Tibial nerve (tissue), 4 donors: Measurements from ENCODE around the gene BRME1. TPM values are rescaled to one million over a fixed set of nuclear protein-coding genes. Genes with fewer than 3 reads are reported as not detected.
"Not testable (repeated sequence)": the region's sequence is repeated elsewhere in the genome, so short reads cannot be mapped to it uniquely, and the experiment has no call there.

Experiments used
- DNase-seq, 2 donors: peaks; one replicate each; pipeline ENCODE4 v3.0.0-alpha.2; 2019; ENCODE audit warnings: low spot score in 2 of 2
- H3K27ac ChIP-seq, 4 donors: fragments of 200-600 bp; sonication (generic) in 3 of 4; one replicate each; pipeline ENCODE4 v1.5.1; 2017 to 2019; ENCODE audit warnings: mild to moderate bottlenecking in 1 of 4
- H3K27me3 ChIP-seq, 2 donors: fragments of 200-600 bp; sonication (generic) in 1 of 2; one replicate each; pipeline versions ENCODE4 v1.5.1 to v1.6.0; 2017 to 2019
- H3K36me3 ChIP-seq, 3 donors: fragments of 200-600 bp; sonication (generic); one replicate each; pipeline ENCODE4 v1.5.1; 2018 to 2019
- H3K4me1 ChIP-seq, 4 donors: fragments of 200-600 bp; sonication (generic) in 3 of 4; one replicate each; pipeline ENCODE4 v1.5.1; 2017 to 2019
- H3K4me3 ChIP-seq, 4 donors: fragments of 200-600 bp; sonication (generic) in 3 of 4; one replicate each; pipeline ENCODE4 v1.5.1; 2017 to 2019; ENCODE audit warnings: mild to moderate bottlenecking in 1 of 4, moderate library complexity in 1 of 4
- H3K9me3 ChIP-seq, 4 donors: fragments of 200-600 bp; sonication (generic) in 3 of 4; one replicate each; pipeline ENCODE4 v1.5.1; 2017 to 2019
- CTCF ChIP-seq, 5 experiments: fragments of 200-600 bp in 3 of 5; fragments of 450-650 bp in 2 of 5; sonication (generic) in 3 of 5; IDR thresholded peaks; one replicate each; pipeline ENCODE4 v1.5.1; 2016 to 2019; ENCODE audit warnings: antibody characterized with exemption in 5 of 5, mild to moderate bottlenecking in 3 of 5, moderate library complexity in 2 of 5
- EP300 ChIP-seq, 2 donors: sonication (generic); formaldehyde crosslinking; IDR thresholded peaks; one replicate each; pipeline ENCODE4 v1.6.1; 2017; ENCODE audit warnings: antibody characterized with exemption in 2 of 2, mild to moderate bottlenecking in 1 of 2
- POLR2A ChIP-seq, 2 donors: fragments of 450-650 bp; IDR thresholded peaks; one replicate each; pipeline ENCODE4 v1.6.1; 2017; ENCODE audit warnings: antibody characterized with exemption in 2 of 2, mild to moderate bottlenecking in 2 of 2, moderate library complexity in 2 of 2
- WGBS, 2 donors: methylation state at CpG; one replicate each; pipeline ENCODE4 v1.1.5; 2018; 5-methylcytosine and 5-hydroxymethylcytosine counted together
- total RNA-seq, 4 donors: library from RNA; depleted of rRNA; stranded (reverse); fragments of >200 nt; gene quantifications; one replicate each; pipeline ENCODE4 v1.1.0, GENCODE V29; 2016

Gene BRME1
- total RNA-seq, 4 donors from 2014 or later, result 1.5 to 3.3 (median 3.0) TPM; not detected in 1

DNA sequence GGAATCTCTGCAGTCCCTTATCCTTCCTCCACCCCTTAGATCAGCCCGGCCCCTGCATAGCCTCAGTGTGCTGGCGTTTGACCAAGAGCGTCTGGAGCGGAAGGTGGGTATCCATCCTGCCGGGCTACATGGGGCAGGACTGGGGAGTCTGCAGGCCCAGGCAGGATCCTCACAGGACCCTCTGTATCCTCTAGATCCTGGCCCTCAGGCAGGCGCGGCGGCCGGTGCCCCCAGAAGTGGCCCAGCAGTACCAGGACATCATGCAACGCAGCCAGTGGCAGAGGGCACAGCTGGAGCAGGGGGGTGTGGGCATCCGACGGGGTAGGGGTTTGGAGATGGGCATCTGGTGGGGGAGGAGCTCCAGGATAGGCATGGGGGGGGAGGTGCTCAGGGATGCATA is 23.4 kb upstream of the BRME1 start:
- 78 to 90% methylated on average over 8 to 10 of the region's 12 CpGs for WGBS, 2 donors
- no peak for DNase-seq
- Histone ChIP-seq H3K9me3 (no peaks in the 10 kb centered on the region), H3K27ac (no peak overlapping the region), H3K4me1 (no peaks in the 10 kb centered on the region), H3K27me3 (peaks cover 0 to 1% of the 10 kb centered on the region in 2 donors), H3K4me3 (no peak overlapping the region), H3K36me3 (peaks cover 0 to 70% (median 5%) of the 10 kb centered on the region in 3 donors)
- TF ChIP-seq CTCF (IDR thresholded peaks at IDR 0.05) (no peak), POLR2A (IDR thresholded peaks at IDR 0.05) (no peak), EP300 (IDR thresholded peaks at IDR 0.05) (no peak)

DNA sequence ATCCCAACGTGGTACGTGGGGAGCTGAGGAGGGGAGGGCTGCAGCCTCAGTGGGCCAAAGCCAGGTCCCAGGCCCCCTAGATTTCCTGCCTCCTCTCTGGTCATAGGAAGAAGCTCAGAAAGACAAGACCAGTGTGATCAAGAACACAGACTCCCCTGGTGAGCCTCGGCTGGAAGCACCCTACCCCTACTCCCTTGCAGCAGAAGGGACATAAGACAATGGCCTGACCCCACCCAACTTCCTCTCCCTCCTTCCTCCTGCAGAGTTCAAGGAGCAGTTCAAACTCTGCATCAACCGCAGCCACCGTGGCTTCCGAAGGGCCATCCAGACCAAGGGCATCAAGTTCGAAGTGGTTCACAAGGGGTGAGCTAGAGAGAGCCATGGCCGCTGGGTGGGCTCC is 20.8 kb upstream of the BRME1 start:
- no peak for DNase-seq
- TF ChIP-seq POLR2A (IDR thresholded peaks at IDR 0.05) (no peak), EP300 (IDR thresholded peaks at IDR 0.05) (no peak), CTCF (IDR thresholded peaks at IDR 0.05) (no peak)
- no peak overlapping the region for H3K4me3 ChIP-seq
- peaks cover 0 to 93% (median 12%) of the 10 kb centered on the region in 3 donors for H3K36me3 ChIP-seq
- H3K27me3 ChIP-seq, result no peaks in the 10 kb centered on the region
- H3K4me1 ChIP-seq, result no peaks in the 10 kb centered on the region
- WGBS, 2 donors, result 73 to 76% methylated on average over 5 to 7 of the region's 8 CpGs
- no peaks in the 10 kb centered on the region for H3K9me3 ChIP-seq
- no peak overlapping the region for H3K27ac ChIP-seq

- DNase-seq, result no peak
- Histone ChIP-seq H3K36me3 (peaks cover 0 to 93% (median 16%) of the 10 kb centered on the region in 3 donors), H3K4me1 (no peaks in the 10 kb centered on the region), H3K9me3 (peaks cover 0 to 3% (median 0%) of the 10 kb centered on the region in 4 donors), H3K4me3 (no peak overlapping the region), H3K27me3 (no peaks in the 10 kb centered on the region), H3K27ac (no peak overlapping the region)
- 84 to 86% methylated on average over 4 of the region's 4 CpGs for WGBS, 2 donors
- TF ChIP-seq EP300 (IDR thresholded peaks at IDR 0.05), result no peak
- no peak for TF ChIP-seq CTCF (IDR thresholded peaks at IDR 0.05)
- TF ChIP-seq POLR2A (IDR thresholded peaks at IDR 0.05), result no peak
Measured at GRCh38 chr19:13926010-13926409, 20.1 kb upstream of the BRME1 start.

DNA sequence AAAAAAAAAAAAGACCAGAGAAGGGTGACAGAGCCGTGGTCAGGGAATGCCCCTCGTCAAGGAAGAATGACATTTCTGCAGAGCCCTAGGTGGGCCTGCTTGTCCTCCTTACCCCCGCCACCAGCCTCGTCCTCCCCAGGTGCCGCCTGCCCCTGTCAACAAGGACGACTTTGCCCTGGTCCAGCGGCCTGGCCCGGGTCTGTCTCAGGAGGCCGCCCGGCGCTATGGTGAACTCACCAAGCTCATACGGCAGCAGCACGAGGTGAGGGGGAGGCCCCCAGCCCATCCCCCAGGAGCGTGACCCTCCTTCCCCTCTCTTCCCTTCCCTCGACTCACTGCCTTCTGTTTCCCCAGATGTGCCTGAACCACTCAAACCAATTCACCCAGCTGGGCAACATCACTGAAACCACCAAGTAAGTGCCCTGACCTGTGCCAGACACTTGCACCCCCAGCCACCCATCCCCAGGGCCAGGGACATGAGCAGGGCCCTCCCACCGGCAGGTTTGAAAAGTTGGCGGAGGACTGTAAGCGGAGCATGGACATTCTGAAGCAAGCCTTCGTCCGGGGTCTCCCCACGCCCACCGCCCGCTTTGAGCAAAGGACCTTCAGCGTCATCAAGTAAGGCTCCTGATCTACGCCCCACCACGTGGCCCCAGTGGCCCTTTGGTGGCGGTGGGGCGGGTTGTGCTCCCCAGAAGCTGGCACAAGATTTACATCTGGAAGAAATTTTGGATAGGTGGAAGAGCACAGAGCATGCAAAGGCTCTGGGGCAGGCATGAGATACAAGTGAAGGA is 17.5 kb upstream of the BRME1 start:
- Histone ChIP-seq H3K4me1 (no peaks in the 10 kb centered on the region), H3K27me3 (no peaks in the 10 kb centered on the region), H3K9me3 (peaks cover 0 to 8% (median 0%) of the 10 kb centered on the region in 4 donors), H3K4me3 (no peak overlapping the region), H3K36me3 (peaks cover 4 to 97% (median 40%) of the 10 kb centered on the region in 3 donors), H3K27ac (no peak overlapping the region)
- WGBS, 2 donors, result 93% methylated on average over 28 of the region's 28 CpGs
- no peak for DNase-seq
- TF ChIP-seq CTCF (IDR thresholded peaks at IDR 0.05), result no peak
- TF ChIP-seq POLR2A (IDR thresholded peaks at IDR 0.05), result no peak
- TF ChIP-seq EP300 (IDR thresholded peaks at IDR 0.05), result no peak

DNA sequence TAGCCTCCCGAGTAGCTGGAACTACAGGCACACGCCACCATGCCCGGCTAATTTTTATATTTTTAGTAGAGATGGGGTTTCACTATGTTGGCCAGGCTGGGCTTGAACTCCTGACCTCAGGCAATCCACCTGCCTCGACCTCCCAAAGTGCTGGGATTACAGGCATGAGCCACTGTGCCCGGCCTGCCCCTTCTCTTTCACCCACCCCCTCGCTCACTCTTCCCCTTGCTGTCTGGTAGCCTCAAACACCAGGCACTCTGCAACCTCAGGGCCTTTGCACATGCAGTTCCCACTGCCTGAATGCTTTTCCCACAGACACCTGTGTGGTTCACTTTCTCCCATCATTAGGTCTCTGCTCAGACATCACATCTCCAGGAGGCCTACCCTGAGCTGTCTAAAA is 16.2 kb upstream of the BRME1 start:
- H3K9me3 ChIP-seq, DNase-seq, H3K27me3 ChIP-seq, H3K4me1 ChIP-seq, H3K4me3 ChIP-seq, H3K27ac ChIP-seq: not testable (repeated sequence)
- peaks cover 4 to 95% (median 42%) of the 10 kb centered on the region in 3 donors for H3K36me3 ChIP-seq
- WGBS, 2 donors, result 95 to 96% methylated on average over 6 of the region's 6 CpGs
